NCI-H1092 (cell line): ENCODE results near the gene PLA2G2E.

Experiments
- DNase-seq: peaks from one replicate; lab custom pipeline; 2025; lab: John Stamatoyannopoulos, UW

Gene PLA2G2E, protein sequence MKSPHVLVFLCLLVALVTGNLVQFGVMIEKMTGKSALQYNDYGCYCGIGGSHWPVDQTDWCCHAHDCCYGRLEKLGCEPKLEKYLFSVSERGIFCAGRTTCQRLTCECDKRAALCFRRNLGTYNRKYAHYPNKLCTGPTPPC

DNA sequence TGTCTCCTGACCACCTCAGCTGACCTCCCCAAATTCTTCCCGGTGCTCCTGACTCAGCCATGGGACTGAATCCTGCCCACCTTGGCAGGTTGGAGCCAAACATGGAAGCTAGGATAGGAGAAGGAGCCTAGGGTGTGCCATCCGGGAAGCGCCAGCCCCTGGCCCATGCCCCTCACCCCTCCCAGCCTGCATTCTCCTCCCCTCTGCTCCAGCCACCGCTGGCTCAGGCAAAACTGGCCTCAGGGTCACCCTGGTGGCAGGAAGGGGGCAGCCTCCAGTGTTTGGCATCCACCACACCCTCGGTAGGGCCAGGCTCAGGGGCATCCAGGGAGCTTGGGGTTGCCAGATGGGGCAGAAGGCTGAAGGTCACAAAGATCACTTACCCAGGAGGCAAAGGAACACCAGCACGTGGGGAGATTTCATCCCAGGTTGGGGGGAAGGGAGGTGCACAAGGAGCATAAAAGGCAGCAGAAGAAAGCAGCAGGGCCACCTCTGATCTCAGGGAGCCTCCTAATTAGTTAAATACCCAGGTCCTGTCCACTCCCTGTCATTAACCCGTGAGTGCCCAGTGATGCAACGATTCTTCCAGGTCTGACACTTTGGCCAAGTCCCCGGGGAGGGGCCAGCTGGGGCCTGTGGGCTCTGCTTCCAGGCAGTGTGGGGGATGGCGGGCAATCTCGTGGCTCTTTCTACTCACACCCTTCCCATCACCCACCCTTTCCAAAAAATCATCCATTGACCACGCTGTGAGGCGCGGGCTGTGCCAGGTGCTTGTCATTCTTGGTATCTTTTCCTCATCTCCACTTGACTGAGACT lies at the start of gene PLA2G2E:
Gene PLA2G2E (minus strand): TSS at position 481 of the 816 bp plus-strand sequence. CDS start 58 bp downstream, at position 423.
- DNase-seq: no peak

DNA sequence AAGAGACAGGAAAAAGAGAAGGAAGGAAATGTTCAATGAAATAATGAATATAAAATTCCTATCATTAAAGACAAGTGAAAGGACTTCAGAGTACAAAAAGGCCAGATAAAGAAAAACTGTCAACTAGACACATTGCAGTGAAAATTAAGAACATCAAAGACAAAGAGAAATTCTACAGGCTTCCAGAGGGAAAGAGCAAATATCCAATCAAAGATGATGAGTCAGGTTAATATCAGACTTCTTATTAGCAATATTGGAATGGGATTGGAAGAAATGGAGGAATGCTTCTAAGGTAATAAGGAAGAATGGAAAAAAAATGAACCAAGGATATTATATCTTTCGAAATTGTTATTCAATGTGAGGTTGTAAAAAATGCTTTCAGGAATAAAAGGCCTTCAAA lies 48.2 kb upstream of the PLA2G2E start:
- DNase-seq: no peak

DNA sequence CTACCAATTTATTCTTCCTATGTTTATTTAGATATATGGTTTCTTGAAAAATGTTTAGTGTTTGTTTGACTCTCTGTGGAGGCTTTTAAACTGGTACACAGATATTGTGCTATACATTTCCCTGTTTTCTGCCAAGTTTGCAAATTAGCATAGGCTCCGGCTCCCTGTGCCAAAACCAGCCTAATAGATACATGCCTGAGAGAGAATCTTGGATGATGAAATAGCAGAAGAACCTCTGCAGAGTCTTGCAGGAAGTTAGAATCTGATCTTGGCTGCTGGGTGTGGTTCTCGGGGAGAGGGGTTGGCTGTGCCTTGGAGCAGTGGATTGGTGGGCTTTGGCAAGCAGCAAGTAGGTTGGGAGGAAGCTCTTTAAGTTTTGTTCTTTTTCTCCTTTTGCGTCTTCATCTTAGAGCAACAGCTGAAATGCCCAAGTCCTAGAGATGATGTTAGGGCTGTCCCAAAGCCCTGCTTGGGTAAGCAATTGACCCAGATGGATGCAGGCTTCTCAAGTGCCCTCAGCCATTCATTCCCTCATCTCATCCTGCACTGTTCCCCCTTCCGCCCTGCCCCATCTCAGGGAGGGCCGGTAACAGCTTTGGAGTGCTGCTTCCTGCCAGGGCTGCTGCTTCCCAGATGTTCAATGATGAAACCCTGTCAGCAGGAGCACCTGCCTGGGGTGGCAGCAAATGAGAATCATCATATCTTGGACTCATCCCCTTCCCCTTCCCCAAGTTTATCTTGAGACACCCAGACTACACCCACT lies 46.7 kb upstream of the PLA2G2E start:
- no peak for DNase-seq

DNA sequence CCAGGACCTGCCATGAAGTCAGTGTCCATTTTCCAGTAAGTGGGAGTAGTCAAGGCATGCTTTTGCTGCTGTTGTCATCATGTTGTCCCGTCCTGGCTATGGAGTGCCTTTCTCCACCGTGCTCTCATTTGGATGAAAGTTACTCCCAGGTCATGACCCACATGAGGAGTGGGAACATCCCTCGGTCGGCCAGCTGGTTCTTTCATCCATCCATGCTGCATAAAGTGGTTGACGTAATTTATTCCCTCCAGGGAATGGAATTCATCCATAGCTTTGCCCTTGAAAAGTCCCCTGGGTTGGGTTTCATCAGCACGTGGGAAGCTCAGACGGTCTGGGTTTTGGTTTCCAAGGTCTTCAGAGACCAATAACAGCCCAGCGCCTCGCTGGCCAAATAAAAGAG lies 44.4 kb upstream of the PLA2G2E start:
- no peak for DNase-seq

DNA sequence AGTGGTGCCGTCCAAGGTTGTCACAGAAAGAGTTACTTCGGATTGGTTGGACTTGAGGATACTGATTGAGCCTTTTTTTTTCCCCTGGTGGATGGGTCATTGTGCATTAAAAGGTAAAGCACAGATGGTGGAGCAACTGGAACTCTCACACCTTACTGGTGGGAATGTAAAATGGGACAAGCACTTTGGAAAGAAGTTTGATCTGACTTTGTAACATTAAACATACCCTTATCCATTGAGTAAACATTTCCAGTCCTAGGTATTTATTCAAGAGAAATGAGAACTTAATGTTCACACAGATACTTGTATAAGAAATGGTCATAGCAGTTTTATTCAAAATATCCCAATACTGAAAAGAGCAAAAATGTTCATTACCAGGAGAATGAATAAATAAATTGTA lies 41.1 kb upstream of the PLA2G2E start:
- DNase-seq: no peak

DNA sequence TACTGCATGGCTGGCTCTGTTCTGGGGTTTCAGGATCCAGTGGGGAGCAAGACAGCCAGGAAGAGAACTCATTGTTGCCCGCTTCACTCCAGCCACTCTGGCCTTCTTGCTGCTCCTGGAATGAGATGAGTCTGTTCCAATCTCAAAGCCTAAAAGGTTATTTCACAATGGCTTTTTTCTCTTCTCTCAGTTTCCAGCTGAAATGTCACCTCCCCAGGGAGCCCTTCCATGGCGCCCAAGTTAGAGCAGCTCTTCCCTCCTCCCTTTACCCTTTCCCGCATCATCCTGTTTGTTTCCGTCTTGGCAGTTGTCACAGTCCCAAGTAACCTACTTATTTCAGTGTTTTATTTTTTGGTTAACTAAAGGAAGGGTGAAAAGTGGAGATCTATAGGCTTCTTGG lies 40.2 kb upstream of the PLA2G2E start:
- no peak for DNase-seq

DNA sequence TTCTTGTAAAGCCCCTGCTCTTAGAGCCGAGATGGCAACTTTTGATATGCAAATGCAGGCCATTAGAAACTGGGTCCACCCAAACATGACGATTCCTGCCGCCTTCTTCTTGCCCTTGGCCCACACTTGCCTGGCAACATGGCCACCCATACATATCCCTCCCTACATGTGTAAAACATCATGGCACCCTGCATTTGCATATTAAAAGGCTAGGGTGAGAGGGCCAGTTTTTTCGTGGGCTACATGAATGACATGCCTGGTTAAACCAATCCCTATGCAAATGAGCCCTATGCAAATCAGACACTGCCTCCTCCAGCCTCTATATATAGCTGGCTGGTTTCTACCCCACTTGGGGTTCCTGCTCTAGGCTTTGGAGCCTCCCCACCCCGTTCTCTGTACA lies 37.2 kb upstream of the PLA2G2E start:
- no peak for DNase-seq

DNA sequence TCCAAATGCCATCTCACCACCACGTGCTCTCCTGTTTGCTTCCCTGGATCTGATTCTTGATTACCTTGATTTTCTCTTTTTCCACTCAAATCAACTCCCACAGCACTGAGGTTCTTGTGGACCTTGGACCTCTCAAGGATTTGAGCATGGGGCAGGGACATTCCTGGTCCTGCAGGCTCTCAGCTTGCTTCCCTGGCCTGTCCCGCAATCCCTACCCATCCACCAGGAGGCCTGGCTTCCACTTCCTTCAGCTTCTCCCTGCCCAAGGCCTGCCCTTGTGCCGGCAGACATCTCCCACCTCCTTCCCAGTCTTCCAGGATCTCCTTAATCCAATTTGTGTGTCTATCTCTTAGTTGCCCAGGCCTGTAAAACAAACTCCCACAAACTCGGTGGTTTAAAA lies 34.4 kb upstream of the PLA2G2E start:
- no peak for DNase-seq

DNA sequence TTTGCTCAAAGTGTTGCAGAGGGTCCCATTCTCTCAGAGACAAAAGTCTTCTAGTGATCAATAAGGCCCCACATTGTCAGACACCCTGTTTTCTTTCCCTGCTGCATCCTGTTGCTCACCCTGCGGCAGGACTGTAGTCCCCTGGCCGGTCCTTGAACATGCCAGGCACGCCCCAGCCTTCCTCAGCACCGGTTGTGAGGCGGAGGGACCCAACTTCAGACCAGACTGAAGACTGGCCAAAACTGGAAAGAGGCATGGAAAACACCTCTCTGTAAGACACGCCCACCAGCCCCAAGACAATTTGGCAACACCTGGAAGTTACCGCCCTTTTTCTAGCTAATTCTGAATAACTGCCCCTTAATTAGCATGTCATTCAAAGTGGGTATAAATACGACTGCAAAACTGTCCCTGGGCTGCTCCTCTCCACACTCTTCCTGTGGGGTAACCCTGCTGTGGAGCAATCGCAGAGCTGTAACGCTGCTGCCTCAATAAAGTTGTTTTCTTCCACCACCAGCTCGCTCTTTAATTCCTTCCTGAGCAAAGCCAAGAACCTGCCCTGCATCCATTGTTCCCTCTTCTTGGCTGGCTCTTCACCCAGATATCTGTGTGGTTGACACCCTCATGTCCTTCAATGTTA lies 32.2 kb upstream of the PLA2G2E start:
- DNase-seq: no peak

DNA sequence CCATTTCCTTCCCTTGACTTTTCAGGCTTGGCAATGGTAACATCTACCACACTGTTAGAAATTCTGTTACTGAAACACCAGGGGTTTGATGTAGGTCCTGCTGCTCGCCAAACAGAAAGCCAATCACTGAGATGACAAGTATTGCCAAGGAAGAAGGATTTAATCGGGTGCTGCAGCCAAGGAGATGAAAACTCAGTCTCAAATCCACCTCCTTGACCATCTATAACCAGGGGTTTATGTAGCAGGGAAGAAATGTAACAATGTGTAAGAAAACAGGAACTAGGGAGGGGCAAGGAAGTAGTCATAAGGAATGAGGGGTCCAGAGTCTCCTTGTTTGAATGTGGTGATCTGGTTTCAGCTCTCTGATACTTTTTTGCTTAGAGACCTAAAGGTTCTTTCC lies 30.6 kb upstream of the PLA2G2E start:
- no peak for DNase-seq

DNA sequence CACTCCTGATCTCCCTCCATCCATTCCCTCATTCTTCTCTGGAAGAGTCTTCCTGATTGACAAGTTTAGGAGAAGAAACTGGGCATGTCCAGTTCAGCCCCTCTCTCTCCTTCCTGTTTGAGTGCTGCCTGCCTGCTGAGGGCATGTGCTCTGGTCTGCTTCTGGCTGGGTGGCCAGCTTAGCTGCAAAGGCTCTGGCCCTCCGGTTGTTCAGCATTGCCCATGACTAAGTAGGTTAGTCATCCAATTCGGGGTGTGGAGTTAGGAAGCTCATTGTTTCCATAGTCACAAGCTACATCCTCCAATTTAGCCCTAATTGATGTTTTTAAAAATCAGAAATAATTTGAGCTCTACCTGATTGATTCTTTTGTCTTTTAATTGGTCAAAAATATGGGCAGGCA lies 25.6 kb upstream of the PLA2G2E start:
- DNase-seq: no peak

DNA sequence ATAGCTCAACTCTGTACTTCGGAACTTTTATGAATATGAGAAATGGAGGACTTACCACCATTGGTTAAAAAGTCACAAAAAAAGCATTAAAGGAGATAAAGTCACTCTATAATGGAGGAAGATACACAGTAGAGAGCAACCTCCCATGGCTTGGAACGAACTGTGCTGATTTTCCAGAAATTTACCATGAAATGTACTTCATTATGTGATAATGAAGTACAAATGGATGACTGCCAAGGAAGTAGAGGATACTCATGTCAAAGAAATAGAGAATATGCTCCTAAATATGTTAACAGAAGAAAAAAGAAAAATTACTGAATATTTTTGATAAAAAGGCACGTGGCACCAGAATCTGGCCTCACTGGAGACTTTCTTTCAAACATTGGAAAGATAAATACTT lies 23.6 kb upstream of the PLA2G2E start:
- DNase-seq: no peak

DNA sequence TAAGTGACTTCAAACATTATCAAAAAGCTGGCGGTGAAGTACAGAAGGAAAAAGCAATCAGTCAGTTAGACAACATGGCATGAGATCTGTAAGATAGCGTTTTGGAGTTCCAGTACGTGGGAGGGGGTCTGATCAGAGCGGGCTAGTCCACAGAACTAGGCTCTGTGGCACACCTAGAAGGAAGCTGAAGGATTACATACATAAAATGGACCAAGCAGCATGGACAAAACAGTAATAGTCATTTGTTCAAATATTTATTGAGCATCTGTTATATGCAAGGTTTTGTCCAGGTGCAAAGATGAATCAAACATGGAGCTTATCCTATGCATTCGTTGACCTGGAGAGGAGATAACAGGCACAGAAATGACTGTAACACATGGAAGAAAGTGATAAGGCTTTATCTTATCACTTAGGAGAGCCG lies 22.9 kb upstream of the PLA2G2E start:
- DNase-seq: no peak

DNA sequence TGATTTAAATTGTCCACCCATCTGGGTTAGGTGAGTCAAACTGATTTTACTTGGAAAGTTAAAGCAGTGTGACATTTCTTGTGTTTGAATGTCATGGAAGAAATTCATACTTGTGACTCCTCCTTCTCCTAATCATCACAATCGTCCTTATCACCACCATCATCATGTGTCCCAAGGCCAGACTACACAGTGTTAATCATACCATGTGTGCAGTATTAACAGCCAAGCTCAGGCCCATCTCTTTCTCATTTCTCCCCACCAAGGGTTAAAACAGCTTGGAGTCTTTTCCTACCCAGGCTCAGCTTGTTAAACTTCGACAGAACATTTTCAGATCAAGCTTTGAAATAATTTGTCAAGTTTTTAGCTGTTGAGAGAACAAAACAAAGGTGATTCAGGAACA lies 22.5 kb upstream of the PLA2G2E start:
- no peak for DNase-seq

DNA sequence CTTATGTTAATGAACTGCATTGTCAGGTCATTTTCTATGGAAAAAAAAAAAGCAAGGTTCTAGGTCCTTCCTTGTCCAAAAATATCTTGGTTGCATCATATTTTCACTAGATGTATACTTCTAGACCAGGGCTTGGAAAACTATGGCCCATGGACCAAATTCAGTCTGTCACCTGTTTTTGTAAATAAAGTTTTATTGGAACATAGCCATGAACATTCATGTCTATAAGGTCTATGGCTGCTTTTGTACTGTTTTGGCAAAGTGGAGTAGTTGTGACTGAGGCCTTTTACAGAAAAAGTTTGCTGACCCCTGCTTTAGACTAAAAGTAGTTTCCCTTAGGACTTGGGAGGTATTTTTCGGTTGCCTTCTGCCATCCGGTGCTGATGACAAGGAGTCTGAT lies 19.2 kb upstream of the PLA2G2E start:
- DNase-seq: no peak

DNA sequence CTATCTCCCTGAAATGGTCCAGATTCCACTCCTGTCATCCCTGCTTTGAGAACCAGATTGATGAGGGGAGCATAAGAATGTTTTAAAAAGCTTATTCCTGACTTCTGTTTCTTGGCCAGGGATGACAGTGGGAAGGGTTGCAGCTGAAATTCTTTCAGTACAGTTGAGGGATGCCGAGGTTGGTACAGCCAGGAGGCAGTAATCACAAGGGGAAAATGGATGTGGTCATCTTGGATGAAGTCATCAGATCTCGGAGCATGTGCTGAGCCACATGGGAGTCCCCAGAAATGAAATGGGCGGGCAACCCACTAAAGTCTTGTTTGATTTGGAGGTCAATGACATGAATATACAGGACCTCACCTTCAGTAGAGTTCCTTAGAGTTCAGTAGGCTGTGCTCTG lies 18.7 kb upstream of the PLA2G2E start:
- no peak for DNase-seq

DNA sequence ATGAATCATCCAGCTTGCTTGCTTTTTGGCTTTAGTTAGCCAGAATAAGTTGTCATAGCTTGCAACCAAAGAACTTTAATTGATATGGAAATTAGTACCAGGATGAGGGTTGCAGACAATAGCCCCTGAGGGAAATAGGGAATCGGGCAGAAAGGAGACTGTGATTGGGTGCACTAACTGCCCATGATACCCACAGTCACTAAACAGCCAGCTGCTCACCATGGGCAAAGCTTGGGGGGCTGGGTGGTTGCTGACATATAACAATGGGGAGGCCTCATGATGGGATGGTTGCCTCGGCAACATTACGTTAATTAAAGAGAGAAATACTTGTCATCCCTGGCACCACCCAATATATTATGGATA lies 17.8 kb upstream of the PLA2G2E start:
- DNase-seq: no peak

DNA sequence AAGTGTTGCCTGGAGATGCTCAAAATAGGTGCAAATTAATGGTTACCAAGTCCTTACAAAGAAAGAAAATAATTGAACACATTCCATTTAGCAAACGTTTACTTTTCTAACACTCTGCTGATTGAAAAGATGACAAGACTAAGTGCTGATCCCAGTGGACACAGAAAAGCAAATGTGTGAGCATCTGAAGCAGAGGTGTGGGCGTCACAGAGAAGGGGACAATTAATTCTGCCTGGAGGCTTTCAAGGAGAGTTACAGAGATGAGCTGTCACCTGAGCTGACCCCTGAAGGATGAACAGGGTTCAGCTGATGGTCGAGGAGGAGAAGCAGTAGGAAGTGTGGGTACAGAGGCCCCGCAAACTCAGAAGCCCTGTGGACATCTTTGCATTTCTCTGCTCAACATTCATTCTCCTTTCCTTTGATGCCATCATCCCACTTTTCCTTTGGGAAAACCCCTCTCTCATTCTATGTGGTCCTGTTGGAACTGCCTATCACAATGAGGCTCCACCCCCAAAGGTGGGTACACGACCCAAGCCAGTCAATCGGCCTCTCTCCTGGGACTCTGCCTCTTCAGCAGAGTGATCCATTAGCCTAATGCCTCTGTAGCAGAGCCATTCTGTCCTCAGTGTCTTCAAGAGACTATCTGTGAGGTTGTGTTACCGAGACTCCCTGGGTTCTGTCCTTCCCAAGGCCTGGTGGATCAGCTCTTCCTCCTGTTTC lies 17.2 kb upstream of the PLA2G2E start:
- no peak for DNase-seq

DNA sequence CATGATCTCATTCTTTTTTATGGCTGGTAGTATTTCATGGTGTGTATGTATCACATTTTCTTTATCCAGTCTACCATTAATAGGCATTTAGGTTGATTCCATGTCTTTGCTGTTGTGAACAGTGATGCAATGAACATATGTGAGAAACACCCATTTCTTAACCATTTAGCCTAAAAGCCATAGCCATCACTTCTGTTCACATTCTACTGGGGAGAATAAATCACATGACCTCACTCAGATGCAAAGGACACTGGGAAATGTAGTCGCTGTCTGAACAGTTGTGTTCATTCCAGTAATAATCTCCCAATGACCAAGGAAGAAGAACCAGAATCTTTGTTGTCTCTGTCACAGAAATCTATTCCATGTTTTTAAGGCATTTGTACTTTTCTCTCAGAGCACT lies 15.1 kb upstream of the PLA2G2E start:
- no peak for DNase-seq

DNA sequence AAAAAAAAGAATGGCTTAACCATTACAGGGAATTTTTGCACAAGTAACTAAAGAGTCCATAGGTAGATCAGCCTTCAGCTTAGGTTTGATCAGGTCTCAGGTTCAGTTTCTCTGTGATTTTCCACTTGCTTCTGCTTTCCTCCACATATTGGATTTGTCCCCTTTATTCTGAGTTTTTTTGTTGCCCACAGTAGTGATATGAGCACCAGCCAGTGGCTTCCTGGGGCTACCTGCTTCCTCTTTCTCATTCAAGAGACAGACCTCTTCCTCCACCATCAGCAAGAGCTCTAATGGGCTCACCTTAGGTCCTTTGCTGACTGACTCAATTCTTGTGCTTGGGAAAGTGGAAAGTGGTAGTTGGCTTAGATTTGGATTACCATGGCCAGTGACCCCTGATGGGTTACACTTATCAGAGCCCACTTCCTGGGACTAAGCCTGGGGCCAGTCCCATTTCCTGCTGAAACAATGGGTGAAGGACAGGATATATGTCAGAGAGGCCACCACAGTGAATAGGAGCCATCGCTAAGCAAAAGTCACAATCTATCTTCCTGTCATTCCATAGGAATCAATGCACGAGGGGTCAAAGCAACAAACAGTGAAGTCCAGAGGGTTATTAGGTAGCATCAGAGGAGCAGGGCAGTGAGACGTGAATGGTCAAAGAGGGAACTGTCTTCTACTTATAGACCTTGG lies 12.8 kb upstream of the PLA2G2E start:
- DNase-seq: no peak

DNA sequence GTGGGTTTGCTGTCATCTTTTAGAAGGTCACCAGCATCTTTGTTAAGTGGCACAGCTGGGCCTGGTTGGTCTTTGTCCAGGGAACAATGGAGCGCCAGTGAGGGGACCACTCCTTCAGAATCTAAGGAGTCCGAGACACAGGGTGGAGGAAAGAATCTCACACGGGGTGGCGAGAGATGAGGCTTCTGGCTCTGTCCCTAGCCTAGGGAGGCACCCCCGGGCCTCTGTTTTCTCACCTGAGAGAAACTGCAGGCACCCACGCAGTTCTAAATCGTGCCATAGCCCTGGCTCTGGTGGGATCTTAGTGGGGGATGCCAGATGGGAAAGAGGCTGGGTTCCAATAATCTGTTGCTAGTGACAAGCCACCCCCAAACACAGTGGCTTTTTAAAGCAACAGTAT lies 10.9 kb upstream of the PLA2G2E start:
- no peak for DNase-seq

DNA sequence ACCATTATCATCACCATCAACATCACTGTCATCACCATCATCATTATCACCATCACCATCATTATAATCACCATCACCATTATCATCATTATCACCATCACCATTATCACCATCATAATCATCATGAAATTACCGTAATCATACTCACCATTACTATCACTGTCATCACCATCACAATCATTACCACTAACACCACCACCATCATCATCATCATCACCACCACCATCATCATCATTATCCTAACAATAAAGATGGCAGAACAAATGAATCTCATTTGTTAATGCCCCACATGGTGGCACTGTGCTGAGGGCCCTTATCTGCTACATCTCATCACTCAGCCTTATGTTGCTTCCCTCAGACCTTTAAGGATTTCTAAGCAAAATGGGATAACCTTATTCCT lies 9.4 kb upstream of the PLA2G2E start:
- DNase-seq: no peak
